Ishikawa (cell line): ENCODE data around the gene PRKRA.
A peak's percentile ranks its signal among the peaks of the same experiment; 100 is the strongest.

ENCODE experiments used
- CEBPB ChIP-seq: IDR thresholded peaks from 2 replicates; pipeline ENCODE4 v1.6.1; 2012
- CREB1 ChIP-seq: IDR thresholded peaks from 2 replicates; pipeline ENCODE4 v1.6.1; 2012; ENCODE audit warnings: low read depth
- EGR1 ChIP-seq: IDR thresholded peaks from 2 replicates; pipeline ENCODE4 v1.6.1; 2012
- EP300 ChIP-seq: IDR thresholded peaks from 2 replicates; pipeline ENCODE4 v1.6.1; 2012; ENCODE audit warnings: borderline replicate concordance
- FOXM1 ChIP-seq: IDR thresholded peaks from 2 replicates; pipeline ENCODE4 v1.6.1; 2012; ENCODE audit warnings: low read depth, borderline replicate concordance
- MAX ChIP-seq: IDR thresholded peaks from 2 replicates; pipeline ENCODE4 v1.6.1; 2012
- NFIC ChIP-seq: IDR thresholded peaks from 2 replicates; pipeline ENCODE4 v1.6.1; 2012
- RAD21 ChIP-seq: IDR thresholded peaks from 2 replicates; pipeline ENCODE4 v1.6.1; 2012; ENCODE audit warnings: low read depth
- REST ChIP-seq: IDR thresholded peaks from 2 replicates; pipeline ENCODE4 v1.6.1; 2012; ENCODE audit warnings: low read depth, mild to moderate bottlenecking
- TAF1 ChIP-seq: IDR thresholded peaks from 2 replicates; pipeline ENCODE4 v1.6.1; 2012; ENCODE audit warnings: low read depth, mild to moderate bottlenecking
- TCF12 ChIP-seq: IDR thresholded peaks from 2 replicates; pipeline ENCODE4 v1.6.1; 2012; ENCODE audit warnings: low read depth
- TEAD4 ChIP-seq: IDR thresholded peaks from 2 replicates; pipeline ENCODE4 v1.6.1; 2012
- USF1 ChIP-seq: IDR thresholded peaks from 2 replicates; pipeline ENCODE4 v1.6.1; 2012
- YY1 ChIP-seq: IDR thresholded peaks from 2 replicates; pipeline ENCODE4 v1.6.1; 2012; ENCODE audit warnings: low read depth
- ZBTB7A ChIP-seq: IDR thresholded peaks from 2 replicates; pipeline ENCODE4 v1.6.1; 2012; ENCODE audit warnings: low read depth

The PRKRA gene

GRCh38 chr2:178469219-178469849, 18.4 kb upstream of the PRKRA start:
- TF ChIP-seq EP300 (no peak), NFIC (no peak), TCF12 (no peak)

- TF ChIP-seq CEBPB (no peak), TAF1 (no peak), USF1 (no peak), YY1 (no peak), ZBTB7A (no peak), TEAD4 (no peak), REST (no peak)
Measured at GRCh38 chr2:178457390-178457886, 6.5 kb upstream of the PRKRA start.

- TF ChIP-seq TAF1: no peak
- TF ChIP-seq TEAD4: no peak
- no peak for TF ChIP-seq NFIC
- TF ChIP-seq EGR1: no peak
- TF ChIP-seq USF1: no peak
- no peak for TF ChIP-seq YY1
- TF ChIP-seq EP300: no peak
- no peak for TF ChIP-seq ZBTB7A
- TF ChIP-seq RAD21: no peak
- TF ChIP-seq FOXM1: no peak
- no peak for TF ChIP-seq CEBPB
- no peak for TF ChIP-seq CREB1
- TF ChIP-seq MAX: no peak
- no peak for TF ChIP-seq TCF12
- TF ChIP-seq REST: no peak
Measured at GRCh38 chr2:178455947-178456346, 5.0 kb upstream of the PRKRA start.

- TF ChIP-seq NFIC (peak; percentile 51), ZBTB7A (no peak)
Measured at GRCh38 chr2:178452870-178453269, 1.9 kb upstream of the PRKRA start.

GRCh38 chr2:178452334-178452733, 1.4 kb upstream of the PRKRA start:
- TF ChIP-seq RAD21: no peak

- TF ChIP-seq TCF12 (no peak), CEBPB (no peak), MAX (no peak), REST (no peak), USF1 (no peak), TEAD4 (no peak), RAD21 (no peak), EP300 (no peak), EGR1 (no peak), ZBTB7A (no peak), TAF1 (no peak), YY1 (no peak), FOXM1 (no peak), NFIC (no peak), CREB1 (no peak)
Measured at GRCh38 chr2:178450524-178450773, 526 bp downstream of the PRKRA start.
